Head of caudate nucleus (tissue), 42 donors: ENCODE data around the gene ABHD6.
"Not testable (repeated sequence)": the region's sequence is repeated elsewhere in the genome, so short reads cannot be mapped to it uniquely, and the experiment has no call there.

ENCODE experiments used
- DNase-seq, 42 donors: peaks; one replicate each; pipeline versions ENCODE4 v3.0.0 to v3.0.0-alpha.2; 2020 to 2021; ENCODE audit warnings: mixed read lengths in 7 of 42
- intact Hi-C: fragments of 100-400 bp; cut with DNase I; formaldehyde crosslinking; loops from one replicate; pipeline ENCODE4 v1.15.0; 2022

ABHD6 gene

GRCh38 chr3:58260733-58261132 lies 23.1 kb downstream of the ABHD6 start:
- intact Hi-C loops: no loop called here
- peak in 1 of 42 donors; percentile 19 for DNase-seq

GRCh38 chr3:58261954-58262666 lies 24.5 kb downstream of the ABHD6 start:
- DNase-seq: no peak
- intact Hi-C loops: no loop called here

GRCh38 chr3:58266577-58266976 lies 29.0 kb downstream of the ABHD6 start:
- peak in 3 of 42 donors; percentile 13 to 66 (median 33) for DNase-seq
- intact Hi-C loops: no loop called here

GRCh38 chr3:58267543-58267942 lies 30.0 kb downstream of the ABHD6 start:
- DNase-seq, intact Hi-C loops: not testable (repeated sequence)

- no peak for DNase-seq
- intact Hi-C loops: no loop called here
Measured at GRCh38 chr3:58269356-58269755, 31.8 kb downstream of the ABHD6 start.

GRCh38 chr3:58270485-58270884 lies 32.9 kb downstream of the ABHD6 start:
- DNase-seq: no peak

GRCh38 chr3:58271901-58272501 lies 34.4 kb downstream of the ABHD6 start:
- DNase-seq: no peak
- intact Hi-C loops: no loop called here

More at GRCh38 chr3:58270485-58270884, 32.9 kb downstream of the ABHD6 start:
- intact Hi-C loops: no loop called here

GRCh38 chr3:58272891-58273290 lies 35.3 kb downstream of the ABHD6 start:
- intact Hi-C loops: no loop called here
- no peak for DNase-seq

- intact Hi-C loops, DNase-seq: not testable (repeated sequence)
Measured at GRCh38 chr3:58273362-58273761, 35.8 kb downstream of the ABHD6 start.

- intact Hi-C loops: no loop called here
- no peak for DNase-seq
Measured at GRCh38 chr3:58274027-58274614, 36.5 kb downstream of the ABHD6 start.

GRCh38 chr3:58281069-58281468 lies 43.5 kb downstream of the ABHD6 start:
- intact Hi-C loops: no loop called here
- no peak for DNase-seq

GRCh38 chr3:58285334-58285733 lies 47.7 kb downstream of the ABHD6 start:
- no peak for DNase-seq

GRCh38 chr3:58287354-58287753 lies 49.8 kb downstream of the ABHD6 start:
- intact Hi-C loops: no loop called here
- peak in 38 of 42 donors; percentile 28 to 89 (median 70) for DNase-seq

More at GRCh38 chr3:58285334-58285733, 47.7 kb downstream of the ABHD6 start:
- intact Hi-C loops: no loop called here

- intact Hi-C loops: no loop called here
- peak in 8 of 42 donors; percentile 21 to 60 (median 38) for DNase-seq
Measured at GRCh38 chr3:58288011-58288728, 50.6 kb downstream of the ABHD6 start.

GRCh38 chr3:58288964-58289613 lies 51.5 kb downstream of the ABHD6 start:
- DNase-seq, intact Hi-C loops: not testable (repeated sequence)

- intact Hi-C loops: not testable (repeated sequence)
Measured at GRCh38 chr3:58290446-58290845, 52.9 kb downstream of the ABHD6 start.

GRCh38 chr3:58291671-58292338 lies 54.2 kb downstream of the ABHD6 start:
- intact Hi-C loops: no loop called here

More at GRCh38 chr3:58290446-58290845, 52.9 kb downstream of the ABHD6 start:
- DNase-seq: not testable (repeated sequence)

GRCh38 chr3:58292866-58293265 lies 55.3 kb downstream of the ABHD6 start:
- intact Hi-C loops: no loop called here
- DNase-seq: no peak

More at GRCh38 chr3:58291671-58292338, 54.2 kb downstream of the ABHD6 start:
- DNase-seq: peak in 3 of 42 donors; percentile 29 to 55 (median 38)
